NCI-H748 (cell line): Measurements from ENCODE around the gene PUS3.
"Not testable (repeated sequence)": the region's sequence is repeated elsewhere in the genome, so short reads cannot be mapped to it uniquely, and the experiment has no call there.

ENCODE experiments used
- DNase-seq: peaks from one replicate; lab custom pipeline; 2025; ENCODE audit not compliant: unreplicated experiment; lab: John Stamatoyannopoulos, UW

PUS3 gene

GRCh38 chr11:125873881-125874555, 29.0 kb downstream of the PUS3 start:
- DNase-seq, result no peak

GRCh38 chr11:125872138-125872491, 30.9 kb downstream of the PUS3 start:
- DNase-seq, result no peak

GRCh38 chr11:125871391-125872137, 31.4 kb downstream of the PUS3 start:
- DNase-seq, result peak; percentile 50

- no peak for DNase-seq
These were observed 33.5 kb downstream of the PUS3 start for GRCh38 chr11:125869521-125869920.

GRCh38 chr11:125865354-125865753, 37.7 kb downstream of the PUS3 start:
- DNase-seq, result not testable (repeated sequence)

- DNase-seq, result not testable (repeated sequence)
These were observed 40.2 kb downstream of the PUS3 start for GRCh38 chr11:125862786-125863185.

GRCh38 chr11:125857670-125858069, 45.3 kb downstream of the PUS3 start:
- not testable (repeated sequence) for DNase-seq

GRCh38 chr11:125846188-125846587, 56.8 kb downstream of the PUS3 start:
- no peak for DNase-seq
